ENCODE measurements around the gene EYS. TPM values are rescaled to one million over a fixed set of nuclear protein-coding genes. Genes with fewer than 3 reads are reported as not detected.

EYS gene
- total RNA-seq (not detected), total RNA-seq (0 to 0.08 reads per million in 2 donors)

- ATAC-seq (no peak), DNase-seq (no peak)
- Mint-ChIP-seq H3K27me3 (no peaks in the 10 kb centered on the region), H3K36me3 (ENCODE audit: low read depth) (no peaks in the 10 kb centered on the region), H3K4me1 (no peaks in the 10 kb centered on the region), H3K4me3 (no peak within 1 kb of the TSS), H3K27ac (no peak within 1 kb of the TSS)
- H3K9me3 ChIP-seq (ENCODE audit: control insufficient read depth, low read length, poor library complexity, severe bottlenecking): no peaks in the 10 kb centered on the region
These were observed at the start of gene EYS for GRCh38 chr6:65707126-65707826. Gene EYS, minus strand, starts transcription at chr6:65707226. Its CDS starts 211,816 bp downstream, at chr6:65495410.

- Mint-ChIP-seq H3K4me3 (no peak overlapping the region), H3K27ac (no peak overlapping the region), H3K36me3 (ENCODE audit: low read depth) (no peaks in the 10 kb centered on the region), H3K27me3 (no peaks in the 10 kb centered on the region), H3K4me1 (no peaks in the 10 kb centered on the region)
- DNase-seq (no peak), ATAC-seq (no peak)
- peaks cover 2% of the 10 kb centered on the region for H3K9me3 ChIP-seq (ENCODE audit: control insufficient read depth, low read length, poor library complexity, severe bottlenecking)
These were observed 39.3 kb upstream of the EYS start for GRCh38 chr6:65746302-65746701.

GRCh38 chr6:65745614-65746013 lies 38.6 kb upstream of the EYS start:
- peaks cover 2% of the 10 kb centered on the region for H3K9me3 ChIP-seq (ENCODE audit: control insufficient read depth, low read length, poor library complexity, severe bottlenecking)
- Mint-ChIP-seq H3K36me3 (ENCODE audit: low read depth) (no peaks in the 10 kb centered on the region), H3K27me3 (no peaks in the 10 kb centered on the region), H3K27ac (no peak overlapping the region), H3K4me1 (no peaks in the 10 kb centered on the region), H3K4me3 (no peak overlapping the region)
- no peak for ATAC-seq
- DNase-seq: no peak

GRCh38 chr6:65728879-65729479 lies 22.0 kb upstream of the EYS start:
- no peak for ATAC-seq
- Mint-ChIP-seq H3K4me3 (no peak overlapping the region), H3K27me3 (no peaks in the 10 kb centered on the region), H3K4me1 (no peaks in the 10 kb centered on the region), H3K27ac (no peak overlapping the region), H3K36me3 (ENCODE audit: low read depth) (no peaks in the 10 kb centered on the region)
- H3K9me3 ChIP-seq (ENCODE audit: control insufficient read depth, low read length, poor library complexity, severe bottlenecking): no peaks in the 10 kb centered on the region
- no peak for DNase-seq

GRCh38 chr6:65719101-65719500 lies 12.1 kb upstream of the EYS start:
- Mint-ChIP-seq H3K4me3 (no peak overlapping the region), H3K27me3 (no peaks in the 10 kb centered on the region), H3K27ac (no peak overlapping the region), H3K4me1 (no peaks in the 10 kb centered on the region), H3K36me3 (ENCODE audit: low read depth) (no peaks in the 10 kb centered on the region)
- DNase-seq: no peak
- ATAC-seq: no peak
- H3K9me3 ChIP-seq (ENCODE audit: control insufficient read depth, low read length, poor library complexity, severe bottlenecking): no peaks in the 10 kb centered on the region

- ATAC-seq (no peak), DNase-seq (no peak)
- no peaks in the 10 kb centered on the region for H3K36me3 Mint-ChIP-seq (ENCODE audit: low read depth)
- no peak overlapping the region for H3K27ac Mint-ChIP-seq
- no peak overlapping the region for H3K4me3 Mint-ChIP-seq
- H3K27me3 Mint-ChIP-seq: no peaks in the 10 kb centered on the region
- H3K4me1 Mint-ChIP-seq: no peaks in the 10 kb centered on the region
- no peaks in the 10 kb centered on the region for H3K9me3 ChIP-seq (ENCODE audit: control insufficient read depth, low read length, poor library complexity, severe bottlenecking)
These were observed 4.5 kb upstream of the EYS start for GRCh38 chr6:65711531-65711930.

- ATAC-seq (no peak), DNase-seq (no peak)
- Mint-ChIP-seq H3K27ac (no peak overlapping the region), H3K27me3 (no peaks in the 10 kb centered on the region), H3K36me3 (ENCODE audit: low read depth) (no peaks in the 10 kb centered on the region), H3K4me3 (no peak overlapping the region), H3K4me1 (no peaks in the 10 kb centered on the region)
- no peaks in the 10 kb centered on the region for H3K9me3 ChIP-seq (ENCODE audit: control insufficient read depth, low read length, poor library complexity, severe bottlenecking)
These were observed 2.2 kb upstream of the EYS start for GRCh38 chr6:65709099-65709830.

- no peaks in the 10 kb centered on the region for H3K27me3 Mint-ChIP-seq
- no peak overlapping the region for H3K27ac Mint-ChIP-seq
- H3K9me3 ChIP-seq (ENCODE audit: control insufficient read depth, low read length, poor library complexity, severe bottlenecking): no peaks in the 10 kb centered on the region
- no peak for DNase-seq
- no peaks in the 10 kb centered on the region for H3K36me3 Mint-ChIP-seq (ENCODE audit: low read depth)
- H3K4me3 Mint-ChIP-seq: no peak overlapping the region
- no peak for ATAC-seq
- H3K4me1 Mint-ChIP-seq: no peaks in the 10 kb centered on the region
These were observed 1.1 kb upstream of the EYS start for GRCh38 chr6:65708162-65708561.

GRCh38 chr6:65706436-65706835 lies 590 bp downstream of the EYS start:
- H3K4me1 Mint-ChIP-seq: no peaks in the 10 kb centered on the region
- H3K27me3 Mint-ChIP-seq: no peaks in the 10 kb centered on the region
- ATAC-seq (no peak), DNase-seq (no peak)
- H3K36me3 Mint-ChIP-seq (ENCODE audit: low read depth): no peaks in the 10 kb centered on the region
- no peaks in the 10 kb centered on the region for H3K9me3 ChIP-seq (ENCODE audit: control insufficient read depth, low read length, poor library complexity, severe bottlenecking)
- H3K4me3 Mint-ChIP-seq: no peak overlapping the region
- no peak overlapping the region for H3K27ac Mint-ChIP-seq

- H3K9me3 ChIP-seq (ENCODE audit: control insufficient read depth, low read length, poor library complexity, severe bottlenecking): no peaks in the 10 kb centered on the region
- Mint-ChIP-seq H3K27me3 (no peaks in the 10 kb centered on the region), H3K27ac (no peak overlapping the region), H3K4me1 (no peaks in the 10 kb centered on the region), H3K36me3 (ENCODE audit: low read depth) (no peaks in the 10 kb centered on the region), H3K4me3 (no peak overlapping the region)
- no peak for ATAC-seq
- no peak for DNase-seq
These were observed 5.7 kb downstream of the EYS start for GRCh38 chr6:65701325-65701724.

GRCh38 chr6:65700561-65700960 lies 6.5 kb downstream of the EYS start:
- H3K4me3 Mint-ChIP-seq: no peak overlapping the region
- H3K27ac Mint-ChIP-seq: no peak overlapping the region
- DNase-seq: no peak
- H3K36me3 Mint-ChIP-seq (ENCODE audit: low read depth): no peaks in the 10 kb centered on the region
- H3K27me3 Mint-ChIP-seq: no peaks in the 10 kb centered on the region
- no peaks in the 10 kb centered on the region for H3K9me3 ChIP-seq (ENCODE audit: control insufficient read depth, low read length, poor library complexity, severe bottlenecking)
- ATAC-seq: no peak
- no peaks in the 10 kb centered on the region for H3K4me1 Mint-ChIP-seq

GRCh38 chr6:65692109-65692508 lies 14.9 kb downstream of the EYS start:
- H3K36me3 Mint-ChIP-seq (ENCODE audit: low read depth): no peaks in the 10 kb centered on the region
- H3K27me3 Mint-ChIP-seq: no peaks in the 10 kb centered on the region
- DNase-seq (no peak), ATAC-seq (no peak)
- no peak overlapping the region for H3K4me3 Mint-ChIP-seq
- H3K9me3 ChIP-seq (ENCODE audit: control insufficient read depth, low read length, poor library complexity, severe bottlenecking): no peaks in the 10 kb centered on the region
- no peak overlapping the region for H3K27ac Mint-ChIP-seq
- no peaks in the 10 kb centered on the region for H3K4me1 Mint-ChIP-seq

- Mint-ChIP-seq H3K4me1 (no peaks in the 10 kb centered on the region), H3K27ac (no peak overlapping the region), H3K27me3 (no peaks in the 10 kb centered on the region), H3K36me3 (ENCODE audit: low read depth) (no peaks in the 10 kb centered on the region), H3K4me3 (no peak overlapping the region)
- H3K9me3 ChIP-seq (ENCODE audit: control insufficient read depth, low read length, poor library complexity, severe bottlenecking): no peaks in the 10 kb centered on the region
- ATAC-seq (no peak), DNase-seq (no peak)
These were observed 26.8 kb downstream of the EYS start for GRCh38 chr6:65680232-65680631.
